GM19328 (cell line): ENCODE data around the gene HPRT1.

Source experiments
- ATAC-seq: cut with Tn5 transposase; IDR thresholded peaks from one replicate; pipeline ENCODE4 v1.9.1; 2021; ENCODE audit warnings: mild to moderate bottlenecking, moderate library complexity; ENCODE audit not compliant: unreplicated experiment

HPRT1 gene

DNA sequence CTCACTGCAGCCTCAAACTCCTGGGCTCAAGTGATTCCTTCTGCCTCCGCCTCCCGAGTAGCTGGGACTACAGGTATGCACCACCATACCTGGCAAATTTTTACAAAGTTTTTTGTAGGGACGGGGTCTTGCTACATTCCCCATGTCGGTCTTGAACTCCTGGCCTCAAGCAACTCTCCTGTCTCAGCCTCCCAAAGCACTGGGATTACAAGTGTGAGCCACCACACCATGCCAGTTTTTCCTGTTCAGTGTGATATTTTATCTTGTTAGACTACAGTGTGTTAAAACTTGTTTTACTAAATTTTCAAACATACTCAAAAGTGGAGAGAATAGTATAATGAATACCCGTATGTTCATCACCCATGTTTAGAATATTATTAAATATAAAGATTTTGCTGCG, 12.1 kb downstream of the HPRT1 start:
- no peak for ATAC-seq

DNA sequence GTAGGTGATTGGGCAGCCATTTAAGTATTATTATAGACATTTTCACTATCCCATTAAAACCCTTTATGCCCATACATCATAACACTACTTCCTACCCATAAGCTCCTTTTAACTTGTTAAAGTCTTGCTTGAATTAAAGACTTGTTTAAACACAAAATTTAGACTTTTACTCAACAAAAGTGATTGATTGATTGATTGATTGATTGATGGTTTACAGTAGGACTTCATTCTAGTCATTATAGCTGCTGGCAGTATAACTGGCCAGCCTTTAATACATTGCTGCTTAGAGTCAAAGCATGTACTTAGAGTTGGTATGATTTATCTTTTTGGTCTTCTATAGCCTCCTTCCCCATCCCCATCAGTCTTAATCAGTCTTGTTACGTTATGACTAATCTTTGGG, 16.3 kb downstream of the HPRT1 start:
- no peak for ATAC-seq

DNA sequence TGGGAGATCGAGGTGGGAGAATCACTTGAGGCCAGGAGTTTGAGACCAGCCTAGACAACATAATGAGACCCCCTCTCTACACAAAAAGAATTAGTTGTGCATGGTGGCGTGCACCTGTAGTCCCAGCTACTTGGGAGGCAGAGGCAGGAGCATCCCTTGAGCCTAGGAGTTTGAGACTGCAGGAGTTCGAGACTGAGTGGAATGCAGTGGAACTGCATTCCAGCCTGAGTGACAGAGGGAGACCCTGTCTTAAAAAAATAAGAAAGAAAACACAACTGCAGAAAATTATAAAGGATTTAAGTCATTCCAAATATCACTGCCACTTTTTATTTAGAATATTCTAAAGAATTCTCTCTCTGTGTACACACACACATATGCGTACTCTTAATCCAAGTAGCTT, 18.4 kb downstream of the HPRT1 start:
- no peak for ATAC-seq

DNA sequence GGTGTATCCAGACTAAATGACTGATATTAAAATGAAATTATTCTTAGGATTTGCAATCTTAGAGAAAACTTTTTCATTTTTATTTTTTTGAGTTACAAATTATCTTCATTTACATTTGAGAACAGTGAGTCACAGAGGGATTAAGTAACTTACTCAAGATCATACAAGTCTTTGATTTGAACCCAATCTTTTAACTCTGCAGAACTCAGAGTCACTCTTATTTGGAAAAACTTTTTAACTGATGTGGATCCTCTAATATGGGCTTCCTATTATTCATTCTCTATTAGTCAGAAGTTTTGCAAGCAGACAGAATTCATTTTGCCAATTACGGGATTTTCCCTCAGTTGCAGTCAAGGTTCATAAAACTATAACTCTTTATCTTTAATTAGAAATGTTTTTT, 20.1 kb downstream of the HPRT1 start:
- ATAC-seq: no peak

DNA sequence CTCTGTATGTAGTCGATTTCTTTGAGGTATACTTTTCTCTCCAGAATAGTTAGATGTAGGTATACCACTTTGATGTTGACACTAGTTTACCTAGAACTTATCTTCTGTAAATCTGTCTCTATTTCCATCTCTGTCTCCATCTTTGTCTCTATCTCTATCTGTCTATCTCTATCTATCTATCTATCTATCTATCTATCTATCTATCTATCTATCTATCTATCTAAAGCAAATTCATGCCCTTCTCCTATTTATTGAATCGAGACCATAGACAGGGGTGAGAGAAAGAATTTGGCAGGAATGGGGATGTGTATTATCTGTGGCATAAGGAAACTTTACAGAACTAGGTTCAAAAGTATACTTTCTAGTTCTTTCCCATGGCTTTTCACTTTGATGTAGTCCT, 21.4 kb downstream of the HPRT1 start:
- no peak for ATAC-seq

DNA sequence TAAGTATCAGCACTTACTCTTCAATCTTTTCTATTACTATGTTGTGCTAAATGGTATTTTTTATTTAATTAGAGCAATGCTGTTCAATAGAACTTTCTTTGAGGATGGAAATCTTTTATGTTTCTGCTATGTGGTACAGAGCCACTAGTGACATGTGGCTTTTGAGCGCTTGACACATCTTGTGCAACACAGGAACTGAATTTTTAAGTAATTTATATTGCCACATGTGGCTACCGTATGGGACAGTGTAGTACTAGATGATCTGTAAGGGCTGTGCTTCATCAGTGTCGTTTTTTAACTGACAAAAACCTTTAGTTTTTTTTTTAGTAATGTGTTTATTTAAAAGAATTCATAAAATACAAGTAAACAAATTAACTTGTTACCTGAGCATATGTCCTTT, 22.4 kb downstream of the HPRT1 start:
- no peak for ATAC-seq

DNA sequence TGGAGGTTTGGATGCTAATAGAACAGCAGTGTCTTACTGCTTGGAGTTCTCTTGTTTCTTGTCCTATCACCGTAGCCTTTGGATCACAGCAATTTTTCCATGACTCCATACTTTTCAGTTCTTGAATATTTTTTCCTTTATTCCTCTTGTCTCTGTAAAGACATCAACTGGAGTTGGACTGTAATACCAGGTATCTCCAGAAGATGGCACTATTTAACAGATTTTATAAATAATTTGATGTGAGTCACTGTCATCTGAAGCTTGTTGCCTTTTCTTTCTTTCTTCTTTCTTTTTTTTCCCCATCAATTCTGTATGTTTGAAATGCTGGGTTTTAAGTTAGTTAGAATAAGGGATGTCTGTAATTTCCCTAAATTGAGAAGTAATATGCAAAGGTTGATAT, 24.1 kb downstream of the HPRT1 start:
- no peak for ATAC-seq

DNA sequence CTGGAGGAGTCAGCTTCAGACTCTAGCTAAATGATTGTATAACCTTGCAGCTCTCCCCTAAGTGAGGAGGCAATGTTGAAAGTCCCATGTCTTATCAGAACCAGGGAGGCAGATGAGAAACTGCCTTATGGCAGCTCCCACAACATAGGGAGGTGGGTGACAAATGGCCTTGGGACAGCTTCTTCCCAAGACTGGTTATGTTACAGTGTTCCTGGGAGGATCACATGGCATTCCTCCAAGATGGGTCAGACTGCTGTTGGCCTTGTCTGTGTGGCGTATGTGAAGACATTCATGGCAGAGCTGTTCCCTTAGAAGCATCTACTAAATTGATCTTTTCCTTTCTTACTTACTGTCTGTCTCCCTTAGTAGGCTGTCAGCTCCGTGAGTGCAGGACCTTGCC, 42.0 kb downstream of the HPRT1 start:
- ATAC-seq: no peak

DNA sequence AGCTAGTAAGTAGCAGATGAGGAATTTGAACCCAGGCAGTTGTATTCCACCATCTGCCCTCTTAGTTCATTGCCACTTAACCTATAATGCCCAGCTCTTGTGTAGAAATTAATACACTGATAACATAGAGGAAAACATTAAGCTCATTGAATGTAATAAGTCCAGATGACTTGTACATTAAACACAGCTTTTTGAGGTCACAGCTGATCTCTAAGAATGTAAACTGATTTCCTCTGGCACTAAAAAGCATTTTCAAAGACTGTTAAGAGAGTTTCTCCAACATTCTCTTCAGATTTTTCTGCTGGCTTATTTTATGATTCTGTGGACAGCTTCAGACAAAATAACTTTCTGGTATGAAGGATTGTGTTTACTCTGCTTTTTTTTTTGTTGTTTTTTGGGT, 42.7 kb downstream of the HPRT1 start:
- ATAC-seq: no peak

DNA sequence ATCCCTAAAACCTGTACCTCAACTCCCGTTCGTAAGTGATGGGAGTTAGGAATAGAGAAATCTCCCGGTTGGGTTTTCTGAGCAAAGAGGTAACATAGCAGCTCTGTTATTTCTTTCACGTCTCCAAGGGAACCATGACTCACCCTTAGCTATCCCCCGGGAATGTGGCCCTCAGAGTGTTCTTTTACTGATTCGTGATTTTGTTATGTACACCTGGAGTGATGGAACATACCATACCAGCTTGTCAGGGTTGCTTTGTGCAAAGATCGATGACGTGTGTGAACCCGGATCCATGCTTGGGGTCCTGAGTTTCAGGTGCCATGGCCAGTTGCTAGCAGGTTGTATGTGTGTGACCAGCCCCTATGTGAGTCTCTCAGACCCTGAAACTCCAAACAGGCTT, 52.6 kb downstream of the HPRT1 start:
- no peak for ATAC-seq

DNA sequence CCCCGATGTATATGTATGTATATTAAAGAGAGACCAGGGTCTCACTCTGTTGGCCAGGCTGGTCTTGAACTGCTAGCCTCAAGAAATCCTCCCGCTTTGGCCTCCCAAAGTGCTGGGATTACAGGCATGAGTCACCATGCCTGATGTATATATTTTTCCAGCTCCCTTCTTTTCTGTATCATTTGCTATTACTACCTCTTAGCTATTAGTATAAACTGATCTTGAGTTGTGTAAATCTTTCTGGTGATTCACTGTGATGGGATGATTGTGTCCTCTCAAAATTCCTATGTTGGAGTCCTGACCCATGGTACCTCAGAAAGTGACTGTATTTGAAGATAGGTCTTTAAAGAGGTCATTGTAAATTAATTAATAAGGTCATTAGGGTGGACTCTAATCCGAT, 53.1 kb downstream of the HPRT1 start:
- no peak for ATAC-seq

DNA sequence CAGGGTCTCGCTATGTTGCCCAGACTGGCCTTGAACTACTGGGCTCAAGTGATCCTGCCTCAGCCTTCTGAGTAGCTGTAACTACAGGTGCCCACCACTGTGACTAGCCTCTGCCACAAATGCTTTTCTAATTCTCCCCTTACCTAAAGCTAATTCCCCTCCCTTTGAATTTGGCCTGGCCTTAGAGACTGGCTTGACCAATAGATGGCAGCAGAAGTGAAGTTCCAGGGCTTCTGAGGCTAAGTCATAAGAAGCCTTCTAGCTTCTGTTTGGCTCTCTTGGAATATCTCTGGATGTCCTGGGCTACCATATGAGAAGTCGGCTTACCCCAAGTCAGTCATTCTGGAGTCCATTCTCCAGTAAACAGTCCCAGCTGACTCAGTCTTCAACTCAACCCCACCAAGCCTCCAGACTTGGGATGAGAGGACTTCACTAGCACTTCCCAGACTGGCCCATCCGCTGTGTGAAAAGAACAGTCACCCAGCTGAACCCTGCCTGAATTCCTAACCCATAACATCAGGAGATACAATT, 61.0 kb downstream of the HPRT1 start:
- ATAC-seq: no peak

DNA sequence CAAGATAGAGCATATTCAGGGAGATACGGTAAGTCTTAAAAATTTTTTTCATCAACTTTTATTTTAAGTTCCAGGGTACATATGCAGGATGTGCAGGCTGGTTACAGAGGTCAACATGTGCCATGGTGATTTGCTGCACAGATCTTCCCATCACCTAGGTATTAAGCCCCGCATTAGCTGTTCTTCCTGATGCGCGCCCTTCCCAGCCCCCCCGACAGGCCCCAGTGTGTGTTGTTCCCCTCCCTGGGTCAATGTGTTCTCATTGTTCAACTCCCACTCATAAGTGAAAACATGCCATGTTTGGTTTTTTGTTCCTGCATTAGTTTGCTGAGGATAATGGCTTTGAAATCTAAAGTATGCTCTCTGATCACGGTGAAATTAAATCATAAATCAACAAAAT, 64.2 kb downstream of the HPRT1 start:
- no peak for ATAC-seq

DNA sequence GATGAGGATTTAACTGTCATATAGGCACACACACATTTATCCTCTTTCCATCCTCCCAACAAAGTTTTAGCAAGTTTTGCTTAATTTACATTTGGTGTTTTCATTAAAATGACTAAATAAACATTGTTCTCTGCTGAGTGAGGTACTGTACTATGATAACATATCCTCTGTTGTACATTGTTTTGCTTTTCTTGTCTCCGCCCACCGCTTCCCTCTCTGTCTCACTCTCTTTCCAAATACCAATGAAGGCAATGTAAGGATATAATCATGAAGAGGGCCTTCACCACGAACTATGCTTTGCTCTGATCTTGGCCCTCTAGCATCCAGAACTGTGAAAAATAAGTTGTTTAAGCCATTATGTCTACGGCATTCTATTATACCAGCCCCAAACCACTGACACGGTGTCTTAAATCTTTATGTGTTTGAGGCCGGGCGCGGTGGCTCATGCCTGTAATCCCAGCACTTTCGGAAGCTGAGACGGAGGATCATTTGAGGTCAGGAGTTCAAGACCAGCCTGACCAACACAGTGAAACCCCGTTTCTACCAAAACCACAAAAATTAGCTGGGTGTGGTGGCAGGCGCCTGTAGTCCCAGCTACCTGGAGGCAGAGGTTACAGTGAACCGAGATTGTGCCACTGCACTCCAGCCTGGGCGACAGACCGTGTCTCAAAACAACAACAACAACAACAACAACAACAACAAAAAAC, 65.3 kb downstream of the HPRT1 start:
- ATAC-seq: no peak

DNA sequence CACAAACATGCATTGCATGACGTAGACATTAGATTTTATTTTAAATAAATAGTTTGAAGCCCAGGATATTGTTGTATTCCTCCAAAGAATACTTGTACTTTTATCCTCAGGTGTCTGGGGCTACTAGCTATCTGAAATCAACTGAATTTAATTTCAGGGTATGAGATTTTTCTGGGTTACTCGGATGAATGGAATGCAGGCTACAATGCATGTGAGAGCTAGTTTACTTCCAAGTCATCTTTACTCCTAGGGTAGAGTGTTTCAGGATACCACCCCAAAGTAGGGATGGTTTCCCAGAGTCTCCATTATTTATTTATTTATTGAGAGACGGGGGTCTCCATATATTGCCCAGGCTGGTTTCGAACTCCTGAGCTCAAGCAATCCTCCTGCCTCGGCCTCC, 66.4 kb downstream of the HPRT1 start:
- no peak for ATAC-seq

DNA sequence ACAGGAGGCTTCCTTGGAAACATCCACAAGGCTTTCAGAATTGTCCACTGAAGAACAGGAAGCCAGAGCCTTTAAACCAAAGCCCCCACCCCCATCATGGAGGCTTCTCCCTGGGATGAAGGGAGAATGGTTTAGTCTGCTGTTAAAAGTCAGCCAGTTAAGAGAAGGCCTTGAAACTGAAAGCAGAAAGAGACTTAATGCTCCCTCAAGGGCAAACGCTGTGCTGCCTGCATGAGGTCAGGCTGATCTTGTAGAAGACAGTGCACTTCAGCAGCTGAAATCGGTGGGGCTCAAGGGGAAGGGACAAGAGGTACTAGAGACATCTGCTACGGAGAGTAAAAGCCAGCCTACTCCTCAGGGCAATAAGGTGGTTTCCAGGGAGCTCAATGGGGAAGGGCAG, 69.0 kb downstream of the HPRT1 start:
- ATAC-seq: no peak

DNA sequence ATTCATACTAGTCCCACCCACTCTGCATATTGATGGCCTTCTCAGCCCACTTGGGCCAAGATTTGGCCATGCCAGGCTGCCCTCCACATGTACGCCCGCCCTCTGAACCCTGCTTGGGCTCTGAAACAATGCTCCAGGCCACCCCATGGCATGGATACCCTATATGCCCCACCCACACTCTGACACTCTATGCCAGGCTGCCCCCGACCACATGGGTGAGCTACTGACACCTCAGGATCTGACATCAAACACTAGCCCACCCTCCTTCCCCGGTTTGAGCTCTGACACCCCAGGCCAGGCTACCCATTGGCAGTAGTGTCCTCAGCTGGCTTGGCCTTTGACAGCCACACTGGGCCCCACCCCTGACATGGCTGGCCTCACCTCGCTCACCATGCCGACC, 69.5 kb downstream of the HPRT1 start:
- ATAC-seq: no peak

DNA sequence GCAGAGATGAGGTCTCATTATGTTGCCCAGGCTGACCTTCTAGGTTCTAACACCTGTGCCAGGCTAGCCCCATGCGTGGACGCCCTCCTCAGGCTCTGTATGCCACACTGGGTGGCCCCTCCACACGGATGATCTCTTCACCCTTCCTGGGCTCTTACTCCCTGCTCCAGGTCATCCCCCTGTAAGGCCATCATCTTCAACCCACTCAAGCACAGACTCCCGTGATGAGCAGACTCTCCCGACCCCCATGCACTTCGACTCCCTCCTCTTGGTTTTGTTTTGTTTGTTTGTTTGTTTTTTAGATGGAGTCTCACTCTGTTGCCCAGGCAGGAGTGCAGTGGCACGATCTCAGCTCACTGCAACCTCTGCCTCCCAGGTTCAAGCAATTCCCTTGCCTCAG, 70.9 kb downstream of the HPRT1 start:
- no peak for ATAC-seq

DNA sequence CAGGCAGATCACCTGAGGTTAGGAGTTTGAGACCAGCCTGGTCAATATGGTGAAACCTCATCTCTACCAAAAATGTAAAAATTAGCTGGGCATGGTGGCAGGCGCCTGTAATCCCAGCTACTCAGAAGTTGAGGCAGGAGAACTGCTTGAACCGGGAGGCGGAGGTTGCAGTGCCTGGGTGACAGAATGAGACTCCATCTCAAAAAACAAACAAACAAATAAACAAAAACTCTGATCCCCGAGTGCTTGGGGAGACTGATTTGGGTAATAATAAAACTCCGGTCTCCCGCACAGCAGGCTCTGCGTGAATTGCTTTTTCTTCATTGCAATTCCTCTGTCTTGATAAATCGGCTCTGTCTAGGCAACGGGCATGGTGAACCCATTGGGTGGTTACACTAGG, 73.4 kb downstream of the HPRT1 start:
- ATAC-seq: no peak

DNA sequence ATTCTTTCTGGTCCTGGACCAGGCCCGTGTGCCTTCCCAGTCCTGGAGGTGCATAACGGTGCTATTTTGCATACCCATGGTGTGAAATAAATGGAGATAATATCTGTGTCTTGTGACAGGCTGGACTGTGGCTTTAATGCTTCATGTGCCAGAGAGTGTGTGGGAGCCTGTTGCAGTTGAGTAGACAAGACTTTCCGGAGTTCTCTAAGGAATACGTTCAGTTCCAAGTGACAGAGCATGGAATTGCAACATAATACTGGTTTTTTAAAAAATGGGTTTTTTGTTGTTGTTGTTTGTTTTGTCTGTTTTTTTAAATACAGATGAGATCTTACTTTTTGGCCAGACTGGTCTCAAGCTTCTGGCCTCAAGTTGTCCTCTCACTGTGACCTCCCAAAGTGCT, 74.0 kb downstream of the HPRT1 start:
- no peak for ATAC-seq

DNA sequence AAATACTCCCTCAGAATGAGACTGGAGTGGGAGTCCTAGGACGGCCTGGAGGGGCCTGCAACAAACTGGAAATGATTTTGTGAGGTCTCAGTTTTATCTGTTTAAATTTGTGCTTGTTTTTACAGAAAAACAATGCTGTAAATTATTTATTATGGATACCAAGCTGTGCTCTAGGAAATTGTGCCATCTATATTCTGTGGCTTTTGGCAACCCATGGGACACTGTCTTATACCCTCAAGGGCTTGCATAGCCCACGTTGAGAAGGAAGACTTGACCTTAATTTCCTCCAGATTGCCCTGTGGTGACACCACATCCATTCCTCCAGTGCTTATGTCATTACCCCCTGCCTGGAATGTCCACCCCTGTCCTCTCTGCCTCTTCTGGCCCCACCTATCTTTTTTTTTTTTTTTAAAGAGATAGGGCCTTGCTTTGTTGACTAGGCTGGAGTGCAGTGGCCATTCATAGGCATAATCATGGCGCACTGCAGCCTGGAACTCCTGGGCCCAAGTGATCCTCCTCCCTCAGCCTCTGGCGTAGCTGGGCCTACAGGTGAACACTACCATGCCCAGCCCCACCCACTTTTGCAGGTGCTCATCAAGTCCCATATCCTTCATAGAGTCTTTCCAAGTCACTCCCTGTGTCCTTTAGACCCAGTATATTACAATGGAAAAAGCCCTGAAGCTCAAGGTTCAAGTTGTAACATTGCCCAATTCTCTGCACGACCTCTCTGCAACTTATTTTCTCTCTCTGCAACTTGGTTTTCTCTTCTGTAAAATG, 77.4 kb downstream of the HPRT1 start:
- no peak for ATAC-seq

DNA sequence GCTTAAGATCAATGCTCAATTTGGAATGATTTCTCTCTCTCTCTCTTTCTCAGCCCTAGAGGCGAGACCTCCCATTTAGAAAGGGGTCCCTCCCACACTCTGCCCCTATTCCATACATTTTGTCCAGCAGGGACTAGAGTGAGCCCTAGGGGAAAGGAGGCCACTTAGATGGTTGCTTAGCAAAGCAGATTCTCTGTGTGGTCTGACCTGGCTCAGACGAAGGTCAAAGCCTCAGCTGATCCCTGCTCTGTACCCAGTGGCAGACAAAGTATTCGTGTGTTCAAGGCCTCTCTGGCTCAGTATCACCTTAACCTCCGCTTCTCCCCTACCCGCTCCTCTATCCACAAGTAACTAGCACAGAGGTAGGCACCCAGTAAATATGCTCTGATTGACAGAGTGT, 78.4 kb downstream of the HPRT1 start:
- no peak for ATAC-seq

DNA sequence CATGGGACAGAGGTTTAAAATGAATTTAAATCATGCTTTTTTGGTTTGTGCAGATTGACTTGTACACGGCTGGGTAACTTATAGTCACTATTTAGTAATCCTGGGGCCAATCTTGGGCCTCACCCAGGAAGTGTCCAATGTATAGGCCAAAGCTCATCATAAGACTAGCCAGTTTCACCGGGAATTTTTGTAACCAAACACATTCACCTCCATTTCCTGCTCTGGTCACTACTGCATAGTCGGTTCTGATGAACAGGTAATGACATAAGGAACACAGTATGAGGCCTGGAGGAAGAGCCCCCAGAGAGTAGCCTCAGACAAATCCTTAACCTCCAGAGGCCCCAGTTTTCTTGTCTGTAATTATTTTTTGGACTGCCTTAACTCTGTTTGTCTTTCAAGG, 81.9 kb downstream of the HPRT1 start:
- ATAC-seq: no peak
